Transverse colon (tissue), 3 donors: ENCODE measurements around the gene ENGASE.

Experiments used
- EP300 ChIP-seq: sonication (generic); formaldehyde crosslinking; IDR thresholded peaks from one replicate; pipeline ENCODE4 v1.6.1; 2017; ENCODE audit warnings: antibody characterized with exemption, low read depth
- POLR2A ChIP-seq: fragments of 450-650 bp; IDR thresholded peaks from one replicate; pipeline ENCODE4 v1.6.1; 2016; ENCODE audit warnings: antibody characterized with exemption, mild to moderate bottlenecking, moderate library complexity
- TF ChIP-seq, protein P1 (sequence below), 5 experiments: fragments of 200-600 bp in 3 of 5; fragments of 450-650 bp in 2 of 5; sonication (generic) in 3 of 5; IDR thresholded peaks; 1 replicate in 2 of 5; 2 replicates in 3 of 5; pipeline ENCODE4 v1.5.1; 2016 to 2017; ENCODE audit warnings: antibody characterized with exemption in 5 of 5, inconsistent platforms in 3 of 5, mild to moderate bottlenecking in 2 of 5, moderate library complexity in 1 of 5

DNA sequence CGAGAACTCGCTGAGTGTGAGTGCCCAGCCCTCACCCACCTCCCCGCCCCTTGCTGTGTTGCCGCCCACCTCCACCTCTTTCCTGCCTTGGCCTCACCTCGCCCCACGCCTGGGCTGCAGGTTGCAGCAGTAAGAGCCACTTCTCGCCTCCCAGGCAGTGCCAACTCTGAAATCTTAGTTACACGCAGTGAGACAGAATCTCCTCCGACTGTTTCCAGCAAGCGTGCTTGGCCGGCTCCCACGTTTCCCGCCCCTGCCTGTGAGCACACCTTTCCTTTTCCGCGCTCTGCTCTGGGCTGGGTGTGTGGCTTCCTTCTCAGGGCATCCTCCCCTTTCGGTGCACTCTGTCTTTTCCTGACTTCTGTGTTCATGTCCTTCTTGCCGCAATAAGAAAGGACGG, 5.7 kb downstream of the ENGASE start:
- TF ChIP-seq EP300, result no peak
- TF ChIP-seq POLR2A, result no peak
- TF ChIP-seq, protein P1, sequence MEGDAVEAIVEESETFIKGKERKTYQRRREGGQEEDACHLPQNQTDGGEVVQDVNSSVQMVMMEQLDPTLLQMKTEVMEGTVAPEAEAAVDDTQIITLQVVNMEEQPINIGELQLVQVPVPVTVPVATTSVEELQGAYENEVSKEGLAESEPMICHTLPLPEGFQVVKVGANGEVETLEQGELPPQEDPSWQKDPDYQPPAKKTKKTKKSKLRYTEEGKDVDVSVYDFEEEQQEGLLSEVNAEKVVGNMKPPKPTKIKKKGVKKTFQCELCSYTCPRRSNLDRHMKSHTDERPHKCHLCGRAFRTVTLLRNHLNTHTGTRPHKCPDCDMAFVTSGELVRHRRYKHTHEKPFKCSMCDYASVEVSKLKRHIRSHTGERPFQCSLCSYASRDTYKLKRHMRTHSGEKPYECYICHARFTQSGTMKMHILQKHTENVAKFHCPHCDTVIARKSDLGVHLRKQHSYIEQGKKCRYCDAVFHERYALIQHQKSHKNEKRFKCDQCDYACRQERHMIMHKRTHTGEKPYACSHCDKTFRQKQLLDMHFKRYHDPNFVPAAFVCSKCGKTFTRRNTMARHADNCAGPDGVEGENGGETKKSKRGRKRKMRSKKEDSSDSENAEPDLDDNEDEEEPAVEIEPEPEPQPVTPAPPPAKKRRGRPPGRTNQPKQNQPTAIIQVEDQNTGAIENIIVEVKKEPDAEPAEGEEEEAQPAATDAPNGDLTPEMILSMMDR (IDR thresholded peaks at IDR 0.05), result no peak
